Measurements from ENCODE around the gene LILRA2. TPM values are rescaled to one million over a fixed set of nuclear protein-coding genes. Genes with fewer than 3 reads are reported as not detected.

LILRA2 gene
- total and polyA plus RNA-seq, 2 experiments from 2014 or later: not detected

GRCh38 chr19:54606230-54606629, 32.6 kb downstream of the LILRA2 start (continued):
- TF ChIP-seq ZNF114 (CRISPR knock-in tag; IDR thresholded peaks at IDR 0.05) (no peak), POLR2AphosphoS5 (IDR thresholded peaks at IDR 0.05; ENCODE audit: low read depth) (no peak), CREB1 (CRISPR knock-in tag; IDR thresholded peaks at IDR 0.05; ENCODE audit: low read depth) (no peak)

GRCh38 chr19:54606891-54607784, 33.5 kb downstream of the LILRA2 start:
- H3F3A ChIP-seq (replicated peaks; ENCODE audit: low read depth): no peaks in the 10 kb centered on the region
- peaks cover 25% of the 10 kb centered on the region for H3K36me3 Mint-ChIP-seq (ENCODE audit: low read depth)
- peaks cover 7% of the 10 kb centered on the region for H3K36me3 ChIP-seq (ENCODE audit: insufficient read depth)
- H3K27ac Mint-ChIP-seq: no peak overlapping the region
- H3K4me2 ChIP-seq: no peak overlapping the region
- no peaks in the 10 kb centered on the region for H4K20me1 ChIP-seq (replicated peaks; ENCODE audit: insufficient read depth)
- no peaks in the 10 kb centered on the region for H3K79me2 ChIP-seq (replicated peaks; ENCODE audit: insufficient read depth)
- H3K9me3 Mint-ChIP-seq: peaks cover 93% of the 10 kb centered on the region
- DNase-seq (ENCODE audit: low spot score) (no peak), ATAC-seq (no peak)
- H3K4me3 ChIP-seq: no peak overlapping the region
- no peaks in the 10 kb centered on the region for H3K4me1 ChIP-seq (ENCODE audit: insufficient read depth)
- no peaks in the 10 kb centered on the region for H3K4me1 Mint-ChIP-seq
- peaks cover 2% of the 10 kb centered on the region for H3K27me3 Mint-ChIP-seq (ENCODE audit: insufficient read depth, low read depth, poor library complexity)
- H3K27ac ChIP-seq (ENCODE audit: low read depth): no peak overlapping the region
- H3K9me2 ChIP-seq (ENCODE audit: insufficient read depth): no peaks in the 10 kb centered on the region
- no peaks in the 10 kb centered on the region for H3K27me3 ChIP-seq (ENCODE audit: insufficient read depth)
- H3K4me3 Mint-ChIP-seq: no peak overlapping the region
- no peak overlapping the region for H2AFZ ChIP-seq
- no peak for TF ChIP-seq EZH2 (IDR thresholded peaks at IDR 0.05; ENCODE audit: low read depth, unreplicated experiment)
- no peak for TF ChIP-seq POLR2AphosphoS5 (IDR thresholded peaks at IDR 0.05; ENCODE audit: low read depth)
- no peak for TF ChIP-seq STAT1 (IDR thresholded peaks at IDR 0.05; ENCODE audit: unreplicated experiment)
- TF ChIP-seq ZNF462 (CRISPR knock-in tag; IDR thresholded peaks at IDR 0.05): no peak
- TF ChIP-seq ETS1 (IDR thresholded peaks at IDR 0.05): no peak
- no peak for TF ChIP-seq CTCF (conservative IDR thresholded peaks at IDR 0.05; ENCODE audit: low read depth in 2 of 2)
- TF ChIP-seq ZNF331 (CRISPR knock-in tag; IDR thresholded peaks at IDR 0.05; ENCODE audit: low read depth): no peak
- no peak for TF ChIP-seq NANOG (IDR thresholded peaks at IDR 0.05; ENCODE audit: borderline replicate concordance)
- no peak for TF ChIP-seq JUNB (IDR thresholded peaks at IDR 0.05; ENCODE audit: unreplicated experiment)
- no peak for TF ChIP-seq EZH2phosphoT487 (IDR thresholded peaks at IDR 0.05; ENCODE audit: unreplicated experiment)
- TF ChIP-seq CREB1 (CRISPR knock-in tag; IDR thresholded peaks at IDR 0.05; ENCODE audit: low read depth): no peak
